Measurements from ENCODE around the gene TMEM190.

Gene TMEM190

DNA sequence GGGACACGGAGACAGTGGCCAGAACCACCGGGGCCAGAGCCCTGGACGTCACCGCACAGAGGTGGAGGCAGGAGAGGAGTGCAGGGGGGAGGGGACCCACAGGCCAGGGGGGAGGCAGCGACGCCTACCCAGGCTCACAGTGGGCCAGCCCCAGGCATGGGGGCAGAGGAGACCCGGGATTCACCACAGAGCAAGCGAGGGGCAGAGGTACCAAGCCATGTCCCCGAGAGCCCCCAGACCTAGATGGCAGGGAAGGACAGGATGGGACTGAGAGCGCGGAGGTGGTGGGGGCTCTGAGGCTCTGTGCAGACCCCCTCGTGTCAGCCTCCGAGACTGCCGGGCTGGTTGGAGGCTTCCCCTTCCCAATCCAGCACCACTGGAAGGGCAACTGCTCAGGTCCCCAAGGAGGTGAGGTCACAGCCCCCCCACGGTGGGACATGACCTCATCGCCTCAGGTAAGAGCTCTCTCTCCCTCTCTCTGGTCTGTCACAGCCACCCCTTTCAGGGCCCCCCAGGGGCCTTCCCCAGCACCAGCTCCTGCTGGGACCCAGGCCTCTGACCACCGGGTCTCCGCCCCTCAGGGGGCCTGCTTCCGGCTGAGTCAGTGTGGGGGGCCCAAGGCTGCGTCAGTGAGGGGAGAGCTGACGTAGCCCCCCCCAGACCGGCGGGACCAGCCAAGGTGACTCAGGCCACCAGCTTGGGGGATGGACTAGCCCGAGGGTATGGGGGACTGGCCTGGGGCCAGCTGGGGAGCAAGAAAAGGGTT is 4.1 kb upstream of the TMEM190 start:
- DNase-seq: no peak

DNA sequence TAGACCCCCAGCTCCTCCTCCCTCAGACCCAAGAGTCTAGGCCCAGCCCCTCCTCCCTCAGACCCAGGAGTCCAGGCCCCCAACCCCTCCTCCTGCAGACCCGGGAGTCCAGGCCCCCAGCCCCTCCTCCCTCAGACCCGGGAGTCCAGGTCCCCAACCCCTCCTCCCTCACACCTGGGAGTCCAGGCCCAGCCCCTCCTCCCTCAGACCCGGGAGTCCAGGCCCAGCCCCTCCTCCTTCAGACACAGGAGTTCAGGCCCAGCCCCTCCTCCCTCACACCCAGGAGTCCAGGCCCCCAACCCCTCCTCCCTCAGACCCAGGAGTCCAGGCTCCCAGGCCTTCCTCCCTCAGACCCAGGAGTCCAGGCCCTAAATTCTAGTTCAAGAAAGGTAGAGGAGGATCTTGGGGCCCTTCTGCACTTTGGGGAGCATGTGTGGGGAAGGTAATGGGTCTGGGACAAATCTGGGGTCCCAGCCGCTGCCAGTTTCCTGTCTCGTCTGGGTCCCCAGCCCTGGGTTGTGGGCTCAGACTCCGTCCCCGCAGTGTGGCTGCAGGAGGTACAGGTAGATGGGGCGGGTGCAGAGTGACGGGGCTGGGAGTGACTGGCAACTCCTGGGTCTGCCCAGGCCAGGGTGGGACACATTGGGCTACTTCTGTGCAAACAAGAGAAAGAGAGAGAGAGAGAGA is 3.2 kb upstream of the TMEM190 start:
- DNase-seq: no peak

DNA sequence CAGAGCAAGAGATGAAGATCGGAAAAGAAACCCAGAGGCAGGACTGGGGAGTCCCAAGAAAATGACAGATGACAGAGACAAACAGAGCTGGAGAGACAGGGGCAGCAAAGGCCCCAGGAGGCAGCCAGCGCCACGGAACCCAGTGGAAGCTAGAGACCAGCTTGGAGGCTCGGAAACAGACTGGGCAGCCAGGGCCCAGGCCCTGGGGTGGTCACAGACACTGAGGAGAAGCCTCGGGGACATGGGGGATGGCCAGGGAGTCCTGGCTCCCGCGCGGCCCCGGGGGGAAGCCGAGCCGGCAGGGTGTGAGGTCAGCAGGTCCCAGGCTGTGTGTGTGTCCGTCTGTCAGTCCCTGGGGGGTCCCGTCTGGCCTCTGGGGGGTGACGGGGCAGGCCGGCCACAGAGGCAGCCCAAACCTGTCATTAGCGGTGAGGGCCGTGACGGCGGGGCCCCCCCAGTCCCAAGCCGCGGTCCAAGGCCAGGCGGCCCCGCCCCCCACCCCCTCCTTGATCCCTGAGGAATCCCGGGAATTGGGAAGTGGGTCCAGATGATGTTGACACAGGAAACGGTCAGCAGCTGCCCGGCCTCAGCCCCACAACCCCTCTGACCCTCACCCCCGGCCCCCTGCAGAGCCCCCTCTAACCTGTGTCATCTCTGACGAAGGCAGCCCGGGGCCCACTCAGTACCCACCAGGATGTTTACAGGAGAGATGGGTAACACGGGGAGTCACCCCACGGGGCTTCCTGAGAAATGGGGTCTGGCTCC is 2.5 kb upstream of the TMEM190 start:
- no peak for DNase-seq

DNA sequence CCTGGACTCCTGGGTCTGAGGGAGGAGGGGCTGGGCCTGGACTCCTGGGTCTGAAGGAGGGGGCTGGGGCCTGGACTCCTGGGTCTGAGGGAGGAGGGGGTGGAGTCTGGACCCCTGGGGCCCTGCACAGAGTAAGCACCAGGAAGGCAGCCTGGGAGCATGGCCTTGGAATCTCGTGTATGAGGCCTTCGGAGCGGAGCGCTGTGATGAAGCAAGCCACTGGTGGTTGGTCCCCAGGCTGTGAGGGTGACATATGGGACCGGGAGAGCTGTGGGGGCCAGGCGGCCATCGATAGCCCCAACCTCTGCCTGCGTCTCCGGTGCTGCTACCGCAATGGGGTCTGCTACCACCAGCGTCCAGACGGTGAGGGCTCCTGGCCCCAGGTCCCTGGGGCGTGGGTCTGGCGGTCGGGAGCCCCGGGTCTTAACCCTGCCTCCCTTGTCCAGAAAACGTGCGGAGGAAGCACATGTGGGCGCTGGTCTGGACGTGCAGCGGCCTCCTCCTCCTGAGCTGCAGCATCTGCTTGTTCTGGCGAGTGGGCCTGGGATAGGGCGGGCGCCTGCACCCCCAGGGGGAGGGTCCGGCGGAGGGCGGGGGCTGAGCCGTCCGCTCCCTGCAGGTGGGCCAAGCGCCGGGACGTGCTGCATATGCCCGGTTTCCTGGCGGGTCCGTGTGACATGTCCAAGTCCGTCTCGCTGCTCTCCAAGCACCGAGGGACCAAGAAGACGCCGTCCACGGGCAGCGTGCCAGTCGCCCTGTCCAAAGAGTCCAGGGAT is 918 bp downstream of the TMEM190 start:
- DNase-seq: no peak

DNA sequence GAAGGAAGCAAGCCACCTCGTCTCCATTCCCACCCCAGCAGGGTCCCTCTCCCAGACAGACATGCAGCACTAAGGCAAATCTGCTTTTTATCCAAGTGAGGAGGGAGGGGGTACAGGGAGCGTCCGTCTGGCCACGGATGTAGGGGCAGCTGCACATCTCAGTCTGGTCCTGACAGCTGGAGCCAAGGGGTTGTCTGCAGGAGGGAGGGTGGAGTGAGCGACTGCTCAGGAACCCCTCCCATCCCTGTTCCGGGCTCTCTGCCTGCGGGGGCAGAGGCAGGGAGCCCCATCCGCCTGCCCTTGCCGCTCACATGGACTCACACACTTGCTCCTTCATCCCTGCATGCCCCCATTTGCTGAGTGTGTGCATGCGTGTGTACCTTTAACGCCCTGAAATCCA is 2.5 kb downstream of the TMEM190 start:
- DNase-seq: no peak

DNA sequence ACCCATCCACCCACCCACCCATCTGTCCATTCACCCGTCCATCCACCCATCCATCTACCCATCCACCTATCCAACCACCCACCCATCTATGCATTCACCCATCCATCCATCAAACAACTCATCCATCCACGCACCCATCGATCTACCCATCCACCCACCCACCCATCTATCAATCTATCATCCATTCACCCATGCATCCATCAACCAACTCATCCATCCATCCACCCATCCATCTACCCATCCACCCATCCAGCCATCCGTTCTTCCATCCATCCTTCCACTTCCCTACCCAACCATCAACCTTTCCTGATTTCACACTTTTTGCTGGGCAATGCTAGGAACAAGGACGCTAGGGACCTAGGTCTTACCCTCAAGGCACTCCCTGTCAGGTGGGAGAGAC is 5.4 kb downstream of the TMEM190 start:
- no peak for DNase-seq

DNA sequence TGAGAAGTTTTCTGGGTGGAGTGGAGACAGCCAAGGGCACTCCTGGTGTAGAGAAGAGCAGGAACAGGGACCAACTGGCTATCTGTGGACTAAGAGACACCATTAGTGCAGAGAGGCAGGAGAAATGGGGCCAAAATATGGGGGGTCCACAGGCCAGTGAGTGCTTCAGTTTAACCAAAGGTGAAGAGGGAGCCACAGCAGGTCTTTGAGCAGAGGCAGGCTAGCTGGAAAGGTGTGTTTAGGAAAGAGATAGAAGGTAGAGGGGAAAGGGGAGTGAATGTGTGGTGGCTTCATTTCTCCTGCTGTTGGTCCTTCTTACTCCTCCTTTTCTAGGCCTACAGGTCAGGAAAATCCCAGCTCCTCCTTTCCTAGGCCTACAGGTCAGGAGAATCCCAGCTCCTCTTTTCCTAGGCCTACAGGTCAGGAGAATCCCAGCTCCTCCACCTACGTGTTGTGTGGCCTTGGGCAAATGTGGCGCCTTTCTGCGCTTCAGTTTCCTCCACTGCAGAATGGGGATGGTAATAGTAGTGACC is 6.0 kb downstream of the TMEM190 start:
- DNase-seq: no peak

DNA sequence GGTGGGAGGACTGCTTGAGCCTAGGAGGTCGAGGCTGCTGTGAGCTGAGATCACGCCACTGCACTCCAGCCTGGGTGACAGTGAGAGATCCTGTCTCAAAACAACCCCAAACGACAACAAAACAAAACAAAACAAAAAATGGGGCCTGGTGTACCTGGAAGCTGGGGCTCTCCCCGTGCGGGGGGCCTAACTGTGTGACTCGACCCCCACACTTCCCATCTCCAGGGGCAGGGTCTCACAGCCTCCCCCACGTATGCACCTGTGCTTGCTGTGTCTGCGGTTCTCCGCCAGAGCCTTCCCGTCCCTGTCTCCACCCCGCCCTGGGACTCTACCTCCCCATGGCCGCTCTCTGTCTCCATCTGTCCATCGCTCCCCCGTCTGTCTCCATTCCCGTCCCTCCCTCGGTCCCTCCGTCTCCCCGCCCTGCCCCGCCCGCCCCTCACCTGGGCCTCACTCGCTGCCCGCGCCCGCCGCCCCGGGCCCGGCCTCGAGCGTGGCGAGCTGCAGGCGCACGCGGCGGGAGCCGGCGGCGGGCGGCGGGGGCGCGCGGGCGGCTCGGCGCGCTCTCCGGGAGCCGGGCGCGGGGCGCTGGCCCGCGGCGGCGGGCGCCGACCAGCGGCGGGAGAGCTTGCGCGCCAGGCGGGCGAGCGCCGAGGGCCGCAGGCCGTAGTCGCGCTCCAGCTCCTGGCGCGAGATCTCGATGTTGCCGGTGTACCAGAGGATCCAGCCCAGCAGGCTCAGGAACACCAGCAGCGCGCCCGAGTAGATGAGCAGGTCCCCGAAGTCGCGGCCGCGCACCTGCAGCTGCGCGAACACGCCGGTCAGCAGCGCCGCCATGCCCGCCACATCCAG is 6.9 kb downstream of the TMEM190 start:
- no peak for DNase-seq

DNA sequence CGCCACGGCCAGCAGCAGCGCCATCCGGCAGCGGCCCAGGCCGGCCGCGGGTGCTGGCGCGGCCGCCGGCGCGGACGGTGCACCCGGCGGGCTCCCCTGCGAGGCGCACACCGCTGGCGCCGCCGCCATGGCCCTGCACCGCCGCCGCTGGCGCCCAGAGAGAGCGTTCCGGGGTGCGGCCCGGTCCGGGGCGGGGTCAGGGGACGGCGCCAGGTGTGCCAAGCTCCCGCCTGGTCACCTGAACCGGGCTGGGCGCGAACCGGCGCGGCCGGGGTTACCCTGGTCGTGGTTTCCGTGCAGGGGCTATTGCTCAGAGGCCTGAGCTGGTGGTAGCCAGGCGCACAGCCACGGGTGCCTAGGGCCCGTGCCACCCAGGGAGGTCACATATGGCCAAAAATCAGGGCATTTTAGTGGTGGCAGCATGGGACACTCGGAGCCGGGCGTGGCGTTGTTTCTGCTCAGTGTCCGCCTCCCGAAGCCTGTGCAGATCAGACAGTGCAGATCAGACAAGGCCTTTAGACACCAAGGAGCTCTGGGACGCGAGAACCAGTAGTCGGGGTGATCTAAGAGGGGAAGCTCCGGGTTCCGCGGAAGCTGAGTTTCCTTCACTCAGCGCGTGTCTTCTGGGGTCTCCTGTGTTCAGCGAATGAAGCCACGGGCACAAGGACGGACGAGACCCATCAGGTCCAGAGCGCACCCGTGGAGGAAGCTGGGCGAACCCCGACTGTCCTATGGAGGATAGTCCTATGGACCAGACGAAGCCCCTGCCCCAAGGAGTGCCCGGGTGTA is 7.7 kb downstream of the TMEM190 start, which contains the start of gene TMEM238:
Gene TMEM238, minus strand, starts transcription at position 162 of the 789 bp plus-strand sequence. Its CDS starts 33 bp downstream, at position 129.
- DNase-seq: peak; percentile 68

DNA sequence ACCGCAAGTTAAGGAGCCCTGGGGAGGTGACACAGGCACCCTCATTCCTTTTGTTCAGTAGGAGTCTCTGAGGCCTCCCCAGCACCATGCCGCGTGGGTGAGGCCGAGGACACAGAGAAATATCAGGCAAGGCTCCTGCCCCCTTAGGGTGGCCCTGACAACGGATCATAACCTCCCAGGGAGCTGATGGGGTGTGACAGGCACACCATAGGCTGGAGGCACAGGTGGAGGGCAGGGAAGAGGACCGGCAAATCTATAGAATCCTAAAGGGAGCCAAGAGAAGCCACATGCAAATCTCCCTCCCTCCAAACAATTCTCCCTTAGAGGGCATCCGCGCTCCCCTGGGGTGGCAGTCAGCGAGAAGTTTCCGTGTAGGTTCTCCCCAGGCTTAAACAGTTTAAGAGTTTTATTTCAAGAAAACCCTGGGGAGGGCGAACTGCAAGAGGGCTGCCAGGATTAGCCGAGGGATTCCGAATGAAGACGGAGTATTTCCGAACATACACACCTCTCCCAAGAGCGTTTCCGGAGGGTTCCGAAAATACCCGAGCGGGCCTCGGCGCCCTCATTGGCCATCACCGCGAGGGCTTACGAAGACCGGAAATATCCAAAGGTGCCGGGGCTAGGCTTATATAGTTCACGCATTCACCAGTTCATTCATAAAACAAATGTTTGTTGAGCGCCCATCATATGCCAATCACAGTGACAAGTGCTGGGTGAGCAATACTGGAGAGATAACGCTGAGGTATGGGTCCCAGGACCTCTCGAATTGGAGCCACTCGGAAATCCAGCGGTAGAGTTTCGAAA is 8.5 kb downstream of the TMEM190 start:
- peak; percentile 96 for DNase-seq

DNA sequence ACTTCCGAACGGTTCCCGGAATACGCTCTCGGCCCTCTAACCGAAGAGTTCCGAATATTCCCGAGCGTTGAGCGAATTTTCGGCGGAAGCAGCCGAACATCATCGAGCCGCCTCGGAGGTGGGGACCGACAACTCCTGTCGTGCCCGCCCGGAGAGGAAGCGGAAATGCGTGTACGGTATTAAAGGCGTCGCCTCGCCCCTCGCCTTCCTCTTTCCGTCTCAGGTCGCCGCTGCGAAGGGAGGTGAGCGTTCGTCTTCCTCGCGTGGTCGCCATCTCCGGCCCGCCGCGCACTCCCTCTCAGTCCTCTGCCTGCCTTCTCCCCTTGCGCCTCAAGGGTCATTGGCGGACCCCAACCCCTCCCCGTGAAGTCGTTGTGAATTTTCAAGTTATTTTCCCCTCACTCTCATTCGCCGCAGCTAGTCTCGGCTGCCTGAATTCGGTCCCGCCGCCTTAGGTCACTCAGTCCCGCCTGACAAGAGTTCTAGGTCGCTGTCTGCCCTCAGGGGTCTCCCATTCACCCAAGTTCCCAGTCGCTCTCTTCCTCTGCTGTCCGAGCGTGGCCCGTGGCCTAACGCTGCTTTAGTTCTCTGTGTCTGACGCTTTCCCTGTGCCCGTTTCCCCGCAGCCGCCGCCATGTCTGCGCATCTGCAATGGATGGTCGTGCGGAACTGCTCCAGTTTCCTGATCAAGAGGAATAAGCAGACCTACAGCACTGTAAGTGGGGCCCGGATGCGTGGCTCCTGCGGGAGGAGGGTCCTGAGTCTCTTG is 9.3 kb downstream of the TMEM190 start, which contains the start of gene RPL28:
Gene RPL28, plus strand, starts transcription at position 209 of the 769 bp plus-strand sequence. Its CDS starts 426 bp downstream, at position 635.
- peak; percentile 98 for DNase-seq

DNA sequence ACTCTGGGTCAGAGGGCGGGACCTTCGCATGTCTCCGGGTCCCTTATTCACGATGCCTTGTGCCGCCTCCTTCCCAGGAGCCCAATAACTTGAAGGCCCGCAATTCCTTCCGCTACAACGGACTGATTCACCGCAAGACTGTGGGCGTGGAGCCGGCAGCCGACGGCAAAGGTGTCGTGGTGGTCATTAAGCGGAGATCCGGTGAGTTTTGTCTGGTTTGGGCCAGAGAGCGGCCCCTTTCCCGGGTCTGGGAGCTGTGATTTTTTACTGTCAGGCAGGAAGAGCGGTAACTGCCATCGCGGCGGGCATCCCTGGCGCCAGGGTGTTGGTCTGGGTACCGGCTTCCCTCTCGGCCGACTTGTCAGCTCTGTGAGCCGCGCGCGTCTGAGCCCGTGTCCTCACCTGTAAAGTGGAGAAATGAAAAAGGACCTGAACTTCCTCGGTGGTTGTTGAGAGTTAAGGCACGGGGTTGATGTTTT is 9.9 kb downstream of the TMEM190 start:
- no peak for DNase-seq

DNA sequence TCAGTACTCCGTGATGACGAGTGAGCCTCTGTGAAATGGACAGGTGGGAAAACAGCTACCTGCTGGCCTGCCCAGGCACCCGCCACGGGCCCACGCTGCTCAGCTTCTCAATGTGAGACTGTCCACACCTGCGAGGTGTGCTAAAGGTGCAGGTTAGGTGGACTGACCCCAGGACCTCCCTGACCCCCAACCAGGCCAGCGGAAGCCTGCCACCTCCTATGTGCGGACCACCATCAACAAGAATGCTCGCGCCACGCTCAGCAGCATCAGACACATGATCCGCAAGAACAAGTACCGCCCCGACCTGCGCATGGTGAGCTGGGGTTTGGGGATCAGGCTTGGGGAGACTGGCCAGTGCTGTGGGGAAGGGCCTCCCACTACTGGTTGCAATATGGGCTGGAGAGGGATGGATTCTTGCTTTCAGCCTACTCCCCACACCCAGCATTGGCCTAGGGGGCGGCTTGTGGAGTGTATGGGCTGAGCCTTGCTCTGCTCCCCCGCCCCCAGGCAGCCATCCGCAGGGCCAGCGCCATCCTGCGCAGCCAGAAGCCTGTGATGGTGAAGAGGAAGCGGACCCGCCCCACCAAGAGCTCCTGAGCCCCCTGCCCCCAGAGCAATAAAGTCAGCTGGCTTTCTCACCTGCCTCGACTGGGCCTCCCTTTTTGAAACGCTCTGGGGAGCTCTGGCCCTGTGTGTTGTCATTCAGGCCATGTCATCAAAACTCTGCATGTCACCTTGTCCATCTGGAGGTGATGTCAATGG is 11.3 kb downstream of the TMEM190 start:
- DNase-seq: no peak

DNA sequence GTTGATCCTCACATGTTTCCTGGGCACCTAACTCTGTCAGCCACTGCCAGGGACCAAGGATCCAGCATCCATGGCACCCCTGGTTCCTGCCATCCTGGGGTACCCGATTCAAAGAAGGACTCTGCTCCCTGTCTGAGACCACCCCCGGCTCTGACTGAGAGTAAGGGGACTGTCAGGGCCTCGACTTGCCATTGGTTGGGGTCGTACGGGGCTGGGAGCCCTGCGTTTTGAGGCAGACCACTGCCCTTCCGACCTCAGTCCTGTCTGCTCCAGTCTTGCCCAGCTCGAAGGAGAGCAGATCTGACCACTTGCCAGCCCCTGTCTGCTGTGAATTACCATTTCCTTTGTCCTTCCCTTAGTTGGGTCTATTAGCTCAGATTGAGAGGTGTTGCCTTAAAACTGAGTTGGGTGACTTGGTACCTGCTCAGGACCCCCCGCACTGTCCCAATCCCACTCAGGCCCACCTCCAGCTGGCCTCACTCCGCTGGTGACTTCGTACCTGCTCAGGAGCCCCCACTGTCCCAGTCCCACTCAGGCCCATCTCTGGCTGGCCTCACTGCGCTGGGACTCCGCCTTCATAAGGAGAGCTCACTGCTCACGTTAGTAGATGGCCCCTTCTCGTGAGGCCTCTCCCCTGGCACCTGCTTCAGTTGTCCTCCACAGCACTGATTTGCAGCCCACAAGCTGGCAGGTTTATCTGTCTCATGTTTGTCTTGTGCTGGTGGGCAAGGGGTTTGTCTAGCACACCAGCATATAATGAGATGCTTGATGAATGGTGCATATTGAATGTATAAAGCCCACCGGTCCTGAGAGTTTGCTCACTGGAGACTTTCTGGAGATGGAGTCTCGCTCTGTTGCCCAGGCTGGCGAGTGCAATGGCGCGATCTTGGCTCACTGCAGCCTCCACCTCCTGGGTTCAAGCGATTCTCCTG is 13.0 kb downstream of the TMEM190 start:
- DNase-seq: no peak

DNA sequence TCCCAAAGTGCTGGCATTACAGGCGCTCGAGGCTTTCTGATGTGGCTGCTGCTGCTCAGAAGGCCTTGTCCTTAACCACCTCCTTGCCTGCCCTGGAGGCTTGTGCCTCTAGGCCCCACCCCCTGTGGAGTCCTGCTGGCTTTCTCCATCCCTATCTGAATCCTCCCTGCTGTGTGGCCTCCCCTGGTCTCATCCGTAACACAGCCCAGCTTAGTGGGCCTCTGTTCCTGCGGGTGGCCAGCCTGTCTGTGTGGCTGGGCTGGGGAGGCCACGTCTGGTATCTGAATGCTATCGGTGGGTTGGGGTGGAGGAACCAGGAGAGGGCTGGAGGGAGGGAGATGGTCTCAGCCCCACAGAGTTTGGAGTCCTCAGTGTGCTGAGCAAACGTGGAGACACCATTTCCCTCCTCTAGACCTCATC is 13.8 kb downstream of the TMEM190 start:
- DNase-seq: no peak

DNA sequence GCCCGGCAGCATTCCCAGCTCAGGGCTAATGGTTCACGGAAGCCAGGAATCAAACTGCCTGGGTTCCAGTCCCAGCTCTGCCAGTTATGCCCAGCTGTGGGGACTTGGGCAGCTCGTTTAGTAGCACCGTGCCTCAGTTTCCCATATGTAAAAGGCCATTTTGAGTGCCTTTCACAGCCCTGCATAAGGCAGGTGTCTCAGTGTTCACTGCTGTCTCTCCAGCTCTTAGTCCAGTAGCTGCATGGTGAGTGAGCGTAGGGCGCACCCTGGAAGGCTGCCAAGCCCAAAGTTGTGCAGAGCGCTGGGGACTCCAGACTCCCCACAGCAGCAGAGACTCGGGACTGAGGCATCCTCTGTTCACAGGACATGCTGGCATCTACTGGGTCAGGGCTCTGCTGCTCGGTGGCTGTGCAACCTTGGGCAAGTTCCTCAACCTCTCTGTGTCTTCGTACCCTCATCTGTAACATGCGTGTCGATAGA is 14.6 kb downstream of the TMEM190 start:
- no peak for DNase-seq

Measured in activated CD4-positive, CD25-positive, alpha-beta regulatory T cell treated with anti-CD3 and anti-CD28 coated beads, Interleukin-2, amount 50 U/mL, for 72 hours (primary cell).